ENCODE measurements around the gene UVRAG.

The UVRAG gene

GRCh38 chr11:76096552-76096951 is 281.5 kb downstream of the UVRAG start:
- no CpG with 5 or more reads among the region's 6 CpGs for WGBS, 2 donors (ENCODE audit: extremely low coverage in 2 of 2, insufficient read length in 2 of 2, insufficient replicate concordance in 1 of 2)
- Histone ChIP-seq H3K9me3 (replicated peaks in 1 of 2; ENCODE audit: control insufficient read depth in 2 of 2, insufficient read depth in 1 of 2, low read depth in 1 of 2, low read length in 2 of 2) (no peaks in the 10 kb centered on the region), H3K27ac (replicated peaks; ENCODE audit: low read length) (no peak overlapping the region), H3K79me1 (ENCODE audit: low read depth, low read length) (no peaks in the 10 kb centered on the region), H3K23ac (ENCODE audit: low read depth, low read length, poor library complexity) (no peak overlapping the region), H2AK5ac (ENCODE audit: low read depth, low read length) (no peak overlapping the region), H3K9ac (ENCODE audit: low read depth, low read length, poor library complexity) (no peak overlapping the region), H3K4me1 (ENCODE audit: control insufficient read depth in 2 of 2, insufficient read depth in 1 of 2, low read depth in 1 of 2, low read length in 2 of 2) (no peaks in the 10 kb centered on the region), H3K4ac (ENCODE audit: low read length) (no peak overlapping the region), H3K4me2 (ENCODE audit: insufficient read depth, low read length, poor library complexity, severe bottlenecking) (no peak overlapping the region), H2BK15ac (ENCODE audit: low read length) (no peak overlapping the region), H3K14ac (ENCODE audit: low read length) (no peak overlapping the region), H3K18ac (ENCODE audit: low read length) (no peak overlapping the region), H2BK12ac (ENCODE audit: low read length) (no peak overlapping the region), H4K8ac (ENCODE audit: low read depth, low read length) (no peak overlapping the region), H3K4me3 (ENCODE audit: low read length in 2 of 2) (no peak overlapping the region), H3K27me3 (ENCODE audit: control insufficient read depth in 3 of 3, insufficient read depth in 3 of 3, low read depth in 1 of 3, low read length in 3 of 3) (no peaks in the 10 kb centered on the region), H4K91ac (ENCODE audit: low read depth, low read length, poor library complexity) (no peak overlapping the region), H2AFZ (ENCODE audit: low read length) (no peak overlapping the region), H2BK5ac (ENCODE audit: low read length) (no peak overlapping the region), H3K36me3 (replicated peaks in 1 of 2; ENCODE audit: control insufficient read depth in 2 of 2, insufficient read depth in 2 of 2, low read length in 2 of 2) (no peaks in the 10 kb centered on the region), H2BK120ac (ENCODE audit: low read depth, low read length) (no peak overlapping the region)
- no peak for DNase-seq (ENCODE audit: low spot score)

GRCh38 chr11:76102802-76103201 is 287.8 kb downstream of the UVRAG start:
- no peak overlapping the region for H3K18ac ChIP-seq (ENCODE audit: low read length)
- no peaks in the 10 kb centered on the region for H3K9me3 ChIP-seq (replicated peaks in 1 of 2; ENCODE audit: control insufficient read depth in 2 of 2, insufficient read depth in 1 of 2, low read depth in 1 of 2, low read length in 2 of 2)
- no peak overlapping the region for H2BK5ac ChIP-seq (ENCODE audit: low read length)
- H4K8ac ChIP-seq (ENCODE audit: low read depth, low read length), result no peak overlapping the region
- no peaks in the 10 kb centered on the region for H3K4me1 ChIP-seq (ENCODE audit: control insufficient read depth in 2 of 2, insufficient read depth in 1 of 2, low read depth in 1 of 2, low read length in 2 of 2)
- no peak overlapping the region for H3K14ac ChIP-seq (ENCODE audit: low read length)
- no CpG with 5 or more reads among the region's 1 CpG for WGBS, 2 donors (ENCODE audit: extremely low coverage in 2 of 2, insufficient read length in 2 of 2, insufficient replicate concordance in 1 of 2)
- H2BK120ac ChIP-seq (ENCODE audit: low read depth, low read length), result no peak overlapping the region
- no peak overlapping the region for H2AFZ ChIP-seq (ENCODE audit: low read length)
- no peak overlapping the region for H3K9ac ChIP-seq (ENCODE audit: low read depth, low read length, poor library complexity)
- no peaks in the 10 kb centered on the region for H3K79me1 ChIP-seq (ENCODE audit: low read depth, low read length)
- H4K91ac ChIP-seq (ENCODE audit: low read depth, low read length, poor library complexity), result no peak overlapping the region
- H2AK5ac ChIP-seq (ENCODE audit: low read depth, low read length), result no peak overlapping the region
- no peak overlapping the region for H2BK15ac ChIP-seq (ENCODE audit: low read length)
- H3K27ac ChIP-seq (replicated peaks; ENCODE audit: low read length), result no peak overlapping the region
- no peak overlapping the region for H3K4ac ChIP-seq (ENCODE audit: low read length)
- H2BK12ac ChIP-seq (ENCODE audit: low read length), result no peak overlapping the region
- H3K4me3 ChIP-seq (ENCODE audit: low read length in 2 of 2), result no peak overlapping the region
- no peaks in the 10 kb centered on the region for H3K36me3 ChIP-seq (replicated peaks in 1 of 2; ENCODE audit: control insufficient read depth in 2 of 2, insufficient read depth in 2 of 2, low read length in 2 of 2)
- no peak overlapping the region for H3K4me2 ChIP-seq (ENCODE audit: insufficient read depth, low read length, poor library complexity, severe bottlenecking)
- no peak overlapping the region for H3K23ac ChIP-seq (ENCODE audit: low read depth, low read length, poor library complexity)
- no peaks in the 10 kb centered on the region for H3K27me3 ChIP-seq (ENCODE audit: control insufficient read depth in 3 of 3, insufficient read depth in 3 of 3, low read depth in 1 of 3, low read length in 3 of 3)
- DNase-seq (ENCODE audit: low spot score), result no peak

- Histone ChIP-seq H2BK120ac (ENCODE audit: low read depth, low read length) (no peak overlapping the region), H3K4me3 (ENCODE audit: low read length in 2 of 2) (no peak overlapping the region), H2BK12ac (ENCODE audit: low read length) (no peak overlapping the region), H4K8ac (ENCODE audit: low read depth, low read length) (no peak overlapping the region), H3K27ac (replicated peaks; ENCODE audit: low read length) (no peak overlapping the region), H4K91ac (ENCODE audit: low read depth, low read length, poor library complexity) (no peak overlapping the region), H3K4me2 (ENCODE audit: insufficient read depth, low read length, poor library complexity, severe bottlenecking) (no peak overlapping the region), H3K18ac (ENCODE audit: low read length) (no peak overlapping the region), H3K36me3 (replicated peaks in 1 of 2; ENCODE audit: control insufficient read depth in 2 of 2, insufficient read depth in 2 of 2, low read length in 2 of 2) (no peaks in the 10 kb centered on the region), H2AK5ac (ENCODE audit: low read depth, low read length) (no peak overlapping the region), H3K79me1 (ENCODE audit: low read depth, low read length) (no peaks in the 10 kb centered on the region), H3K27me3 (ENCODE audit: control insufficient read depth in 3 of 3, insufficient read depth in 3 of 3, low read depth in 1 of 3, low read length in 3 of 3) (no peaks in the 10 kb centered on the region), H3K9me3 (replicated peaks in 1 of 2; ENCODE audit: control insufficient read depth in 2 of 2, insufficient read depth in 1 of 2, low read depth in 1 of 2, low read length in 2 of 2) (no peaks in the 10 kb centered on the region), H2BK5ac (ENCODE audit: low read length) (no peak overlapping the region), H3K4me1 (ENCODE audit: control insufficient read depth in 2 of 2, insufficient read depth in 1 of 2, low read depth in 1 of 2, low read length in 2 of 2) (no peaks in the 10 kb centered on the region), H2BK15ac (ENCODE audit: low read length) (no peak overlapping the region), H2AFZ (ENCODE audit: low read length) (no peak overlapping the region), H3K9ac (ENCODE audit: low read depth, low read length, poor library complexity) (no peak overlapping the region), H3K4ac (ENCODE audit: low read length) (no peak overlapping the region), H3K14ac (ENCODE audit: low read length) (no peak overlapping the region), H3K23ac (ENCODE audit: low read depth, low read length, poor library complexity) (no peak overlapping the region)
- no peak for DNase-seq (ENCODE audit: low spot score)
- WGBS, 2 donors (ENCODE audit: extremely low coverage in 2 of 2, insufficient read length in 2 of 2, insufficient replicate concordance in 1 of 2), result no CpG with 5 or more reads among the region's 1 CpG
Measured at GRCh38 chr11:76103460-76103859, 288.4 kb downstream of the UVRAG start.

GRCh38 chr11:76104285-76104684 is 289.3 kb downstream of the UVRAG start:
- no CpG with 5 or more reads among the region's 7 CpGs for WGBS, 2 donors (ENCODE audit: extremely low coverage in 2 of 2, insufficient read length in 2 of 2, insufficient replicate concordance in 1 of 2)
- H2BK120ac ChIP-seq (ENCODE audit: low read depth, low read length), result no peak overlapping the region
- H2AFZ ChIP-seq (ENCODE audit: low read length), result no peak overlapping the region
- no peaks in the 10 kb centered on the region for H3K36me3 ChIP-seq (replicated peaks in 1 of 2; ENCODE audit: control insufficient read depth in 2 of 2, insufficient read depth in 2 of 2, low read length in 2 of 2)
- H3K79me1 ChIP-seq (ENCODE audit: low read depth, low read length), result no peaks in the 10 kb centered on the region
- no peak for DNase-seq (ENCODE audit: low spot score)
- no peak overlapping the region for H4K91ac ChIP-seq (ENCODE audit: low read depth, low read length, poor library complexity)
- H3K4me1 ChIP-seq (ENCODE audit: control insufficient read depth in 2 of 2, insufficient read depth in 1 of 2, low read depth in 1 of 2, low read length in 2 of 2), result no peaks in the 10 kb centered on the region
- H3K4me2 ChIP-seq (ENCODE audit: insufficient read depth, low read length, poor library complexity, severe bottlenecking), result no peak overlapping the region
- H3K4me3 ChIP-seq (ENCODE audit: low read length in 2 of 2), result no peak overlapping the region
- H2BK5ac ChIP-seq (ENCODE audit: low read length), result no peak overlapping the region
- no peaks in the 10 kb centered on the region for H3K9me3 ChIP-seq (replicated peaks in 1 of 2; ENCODE audit: control insufficient read depth in 2 of 2, insufficient read depth in 1 of 2, low read depth in 1 of 2, low read length in 2 of 2)
- no peak overlapping the region for H2AK5ac ChIP-seq (ENCODE audit: low read depth, low read length)
- no peak overlapping the region for H3K14ac ChIP-seq (ENCODE audit: low read length)
- no peak overlapping the region for H2BK12ac ChIP-seq (ENCODE audit: low read length)
- H4K8ac ChIP-seq (ENCODE audit: low read depth, low read length), result no peak overlapping the region
- H3K27ac ChIP-seq (replicated peaks; ENCODE audit: low read length), result no peak overlapping the region
- no peaks in the 10 kb centered on the region for H3K27me3 ChIP-seq (ENCODE audit: control insufficient read depth in 3 of 3, insufficient read depth in 3 of 3, low read depth in 1 of 3, low read length in 3 of 3)
- no peak overlapping the region for H3K18ac ChIP-seq (ENCODE audit: low read length)
- H3K4ac ChIP-seq (ENCODE audit: low read length), result no peak overlapping the region
- no peak overlapping the region for H3K9ac ChIP-seq (ENCODE audit: low read depth, low read length, poor library complexity)
- H3K23ac ChIP-seq (ENCODE audit: low read depth, low read length, poor library complexity), result no peak overlapping the region
- no peak overlapping the region for H2BK15ac ChIP-seq (ENCODE audit: low read length)

Data from neuronal stem cell (in vitro differentiated cells).